DMS153 treated with DMSO at 0.1 percent for 48 hours (cell line): ENCODE measurements around the gene HERC2.
"Not testable (repeated sequence)": the region's sequence is repeated elsewhere in the genome, so short reads cannot be mapped to it uniquely, and the experiment has no call there.

Experiments used
- DNase-seq: peaks from one replicate; lab custom pipeline; 2025; ENCODE audit not compliant: unreplicated experiment; lab: John Stamatoyannopoulos, UW

HERC2 gene

GRCh38 chr15:28131946-28132345 lies 190.0 kb downstream of the HERC2 start:
- no peak for DNase-seq

GRCh38 chr15:28131400-28131799 lies 190.6 kb downstream of the HERC2 start:
- DNase-seq: no peak

- no peak for DNase-seq
Measured at GRCh38 chr15:28130651-28131050, 191.3 kb downstream of the HERC2 start.

GRCh38 chr15:28129231-28129848 lies 192.6 kb downstream of the HERC2 start:
- DNase-seq: no peak

- DNase-seq: no peak
Measured at GRCh38 chr15:28128031-28128430, 193.9 kb downstream of the HERC2 start.

- DNase-seq: no peak
Measured at GRCh38 chr15:28127036-28127435, 194.9 kb downstream of the HERC2 start.

GRCh38 chr15:28125673-28126651 lies 196.0 kb downstream of the HERC2 start:
- peak; percentile 1 for DNase-seq

GRCh38 chr15:28124841-28125240 lies 197.1 kb downstream of the HERC2 start:
- DNase-seq: no peak

- peak; percentile 2 for DNase-seq
Measured at GRCh38 chr15:28123408-28124023, 198.5 kb downstream of the HERC2 start.

GRCh38 chr15:28122038-28122949 lies 199.7 kb downstream of the HERC2 start:
- DNase-seq: no peak

- not testable (repeated sequence) for DNase-seq
Measured at GRCh38 chr15:28121577-28121976, 200.4 kb downstream of the HERC2 start.

GRCh38 chr15:28120359-28120640 lies 201.7 kb downstream of the HERC2 start:
- DNase-seq: no peak

- no peak for DNase-seq
Measured at GRCh38 chr15:28118531-28118930, 203.4 kb downstream of the HERC2 start.

GRCh38 chr15:28118083-28118482 lies 203.9 kb downstream of the HERC2 start:
- no peak for DNase-seq

GRCh38 chr15:28117432-28117990 lies 204.5 kb downstream of the HERC2 start:
- DNase-seq: no peak

- no peak for DNase-seq
Measured at GRCh38 chr15:28116521-28117431, 205.2 kb downstream of the HERC2 start.

- no peak for DNase-seq
Measured at GRCh38 chr15:28115871-28116270, 206.1 kb downstream of the HERC2 start.

GRCh38 chr15:28114721-28115622 lies 207.0 kb downstream of the HERC2 start:
- DNase-seq: no peak

GRCh38 chr15:28114114-28114455 lies 207.9 kb downstream of the HERC2 start:
- no peak for DNase-seq
